HG03565 (cell line): ENCODE data around the gene CCND1.
"Not testable (repeated sequence)": the region's sequence is repeated elsewhere in the genome, so short reads cannot be mapped to it uniquely, and the experiment has no call there.

Experiments
- ATAC-seq: cut with Tn5 transposase; IDR thresholded peaks from one replicate; pipeline ENCODE4 v1.9.1; 2021; ENCODE audit warnings: mild to moderate bottlenecking, moderate library complexity; ENCODE audit not compliant: unreplicated experiment

CCND1 gene

GRCh38 chr11:69617682-69618081, 23.3 kb upstream of the CCND1 start:
- no peak for ATAC-seq

GRCh38 chr11:69618237-69618636, 22.7 kb upstream of the CCND1 start:
- ATAC-seq, result no peak

DNA sequence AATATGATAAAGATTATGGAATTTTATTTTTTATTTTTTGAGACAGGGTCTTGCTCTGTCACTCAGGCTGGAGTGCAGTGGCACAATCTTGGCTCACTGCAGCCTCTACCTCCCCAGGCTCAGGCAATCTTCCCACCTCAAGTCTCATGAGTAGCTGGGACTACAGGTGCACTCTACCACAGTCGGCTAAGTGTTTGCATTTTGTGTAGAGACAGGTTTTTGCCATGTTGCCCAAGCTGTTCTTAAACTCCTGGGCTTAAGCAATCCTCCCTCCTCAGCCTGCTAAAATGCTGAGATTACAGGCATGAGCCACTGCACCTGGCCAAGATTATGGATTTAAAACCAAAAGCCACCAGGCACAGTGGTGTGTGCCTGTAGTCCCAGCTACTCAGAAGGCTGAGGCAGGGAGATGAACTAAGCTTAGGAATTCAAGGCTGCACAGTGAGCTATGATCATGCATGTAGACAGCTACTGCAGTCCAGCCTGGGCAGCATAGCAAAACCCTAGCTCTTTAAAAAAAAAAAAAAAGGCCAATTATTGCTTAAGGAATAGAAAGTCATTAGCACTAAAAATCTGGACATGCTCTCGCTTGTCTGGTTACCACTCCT, 20.2 kb upstream of the CCND1 start:
- ATAC-seq, result no peak

GRCh38 chr11:69622097-69622681, 18.8 kb upstream of the CCND1 start:
- ATAC-seq, result not testable (repeated sequence)

DNA sequence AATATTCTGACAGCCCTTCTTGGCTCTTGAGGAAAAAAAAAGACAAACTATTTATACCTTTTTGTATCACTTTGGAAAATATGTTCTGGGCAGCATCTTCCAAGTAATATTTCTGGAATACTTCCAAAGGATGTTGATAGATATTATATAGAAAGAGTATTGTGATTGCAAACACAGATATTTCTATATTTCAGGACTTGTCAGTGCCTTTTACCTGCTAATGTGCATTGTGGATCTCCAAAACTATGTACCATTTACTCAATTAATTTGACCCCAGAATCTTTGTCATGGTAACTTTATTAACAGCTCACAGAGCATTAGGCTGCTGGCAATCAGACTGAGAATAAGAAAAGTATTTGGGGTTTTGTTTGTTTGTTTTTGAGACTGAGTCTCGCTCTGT, 16.7 kb upstream of the CCND1 start:
- no peak for ATAC-seq

DNA sequence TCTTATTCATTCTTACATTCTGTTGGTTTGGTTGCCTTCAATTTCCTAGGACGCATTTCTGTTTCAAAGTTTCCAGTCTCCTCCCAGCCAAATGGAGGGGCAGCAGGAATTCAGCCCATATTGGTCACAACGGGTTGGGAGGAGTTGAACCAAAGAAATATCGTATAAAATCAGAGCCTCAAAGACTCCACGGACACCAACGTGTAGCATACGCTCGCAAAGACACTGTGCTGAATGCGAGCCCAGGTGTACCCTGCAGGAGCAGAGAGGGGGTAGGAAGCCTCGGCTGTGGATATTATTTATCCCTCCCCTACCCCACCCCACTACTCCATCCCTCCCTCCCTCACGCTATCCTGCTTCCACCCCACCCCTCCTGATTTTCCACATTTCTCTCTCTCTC, 15.5 kb upstream of the CCND1 start:
- no peak for ATAC-seq

DNA sequence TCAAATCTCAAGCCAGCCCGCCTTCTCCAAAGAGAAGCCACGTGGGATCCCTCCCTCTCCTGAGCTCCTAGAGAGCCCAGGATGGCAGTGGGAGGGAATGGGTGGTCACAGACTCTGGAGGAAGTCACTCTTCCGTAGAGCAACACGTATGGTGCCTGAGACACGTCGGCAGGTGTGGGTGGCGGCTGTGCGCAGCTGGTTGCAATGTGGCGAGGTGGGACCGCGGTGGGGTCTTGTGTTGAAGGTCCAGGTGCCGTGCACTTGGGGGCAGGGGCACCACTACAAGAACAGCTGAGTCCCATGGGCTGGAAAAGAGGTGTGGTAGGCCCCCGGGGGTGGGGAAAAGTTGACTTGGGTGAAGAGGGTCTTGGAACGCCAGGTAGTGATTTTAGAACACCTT, 13.4 kb upstream of the CCND1 start:
- ATAC-seq, result no peak

- no peak for ATAC-seq
Observed at GRCh38 chr11:69630017-69630416, 10.9 kb upstream of the CCND1 start.

DNA sequence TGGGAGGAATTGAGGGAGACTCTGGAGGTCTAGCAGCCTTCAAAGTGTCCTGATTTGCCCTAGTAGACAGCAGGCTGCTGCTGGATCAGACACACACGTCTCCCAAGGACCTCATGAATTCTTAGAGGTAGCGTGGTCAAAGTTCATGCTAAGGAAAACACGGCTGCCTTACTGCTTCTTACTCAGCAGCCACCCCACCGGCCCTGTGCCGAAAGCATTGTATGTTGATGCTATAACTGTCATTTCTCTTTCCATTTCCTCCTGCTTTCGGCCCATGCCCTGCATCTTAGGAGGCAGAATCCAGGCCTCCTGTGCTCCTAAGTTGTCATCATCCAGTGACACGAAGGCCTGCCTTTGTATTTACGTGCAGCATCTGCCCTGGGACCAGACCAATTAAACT, 10.5 kb upstream of the CCND1 start:
- ATAC-seq, result no peak

GRCh38 chr11:69632900-69633299, 8.1 kb upstream of the CCND1 start:
- no peak for ATAC-seq

DNA sequence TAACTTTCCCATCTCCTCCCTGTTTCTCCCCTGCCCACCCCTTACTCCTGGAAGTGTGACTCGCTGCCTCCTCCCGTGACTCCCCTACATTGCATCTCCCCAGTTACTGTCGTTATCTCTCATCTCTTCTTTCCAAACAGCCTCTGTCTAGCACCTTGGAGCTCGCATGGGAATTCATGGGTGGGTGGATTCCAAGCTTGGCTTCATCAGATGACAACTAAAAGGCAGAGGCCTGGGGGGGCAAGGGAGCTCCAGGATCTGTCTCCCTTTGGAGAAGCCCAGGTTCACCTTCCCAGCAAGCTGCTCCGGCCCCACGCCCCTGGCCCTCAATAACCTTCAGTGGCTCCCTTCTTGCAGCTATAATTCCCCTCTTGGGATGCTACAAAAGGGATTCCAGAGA, 6.9 kb upstream of the CCND1 start:
- no peak for ATAC-seq

GRCh38 chr11:69634590-69634989, 6.4 kb upstream of the CCND1 start:
- ATAC-seq, result no peak

- no peak for ATAC-seq
Observed at GRCh38 chr11:69635195-69635594, 5.8 kb upstream of the CCND1 start.

DNA sequence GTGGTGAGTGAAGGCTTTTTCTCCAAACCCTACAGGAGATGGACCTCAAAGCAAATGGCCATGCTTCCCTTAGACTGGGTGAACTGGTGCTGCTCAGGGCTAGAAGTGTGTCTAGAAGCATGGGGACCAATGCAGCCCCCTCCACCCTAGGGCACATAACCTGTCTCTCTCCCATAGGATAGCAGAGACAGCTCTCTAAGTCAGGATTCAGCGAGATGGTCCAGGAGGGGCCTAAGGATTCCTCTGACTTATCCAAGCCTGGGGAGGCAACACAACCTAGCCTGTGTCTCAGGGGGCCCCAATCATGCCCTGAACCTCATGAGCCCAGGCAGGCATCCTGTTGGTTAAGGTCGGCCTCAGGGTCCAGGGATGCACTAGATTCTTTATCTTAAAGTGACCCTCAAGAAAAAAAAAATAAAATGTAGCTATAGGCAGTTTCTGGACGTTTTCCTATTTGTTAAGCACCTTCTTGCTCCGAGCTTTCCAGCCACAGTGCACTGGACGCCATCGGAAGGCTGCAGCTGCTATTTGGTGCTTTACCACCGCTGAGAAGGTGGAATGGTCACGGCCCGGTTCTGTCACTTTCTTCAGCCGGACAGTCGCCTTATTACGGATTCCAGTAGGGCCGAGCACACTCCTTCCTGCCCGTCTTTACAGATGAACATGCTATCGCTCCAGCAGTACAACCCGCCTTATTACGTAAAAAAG, 5.0 kb upstream of the CCND1 start:
- no peak for ATAC-seq

DNA sequence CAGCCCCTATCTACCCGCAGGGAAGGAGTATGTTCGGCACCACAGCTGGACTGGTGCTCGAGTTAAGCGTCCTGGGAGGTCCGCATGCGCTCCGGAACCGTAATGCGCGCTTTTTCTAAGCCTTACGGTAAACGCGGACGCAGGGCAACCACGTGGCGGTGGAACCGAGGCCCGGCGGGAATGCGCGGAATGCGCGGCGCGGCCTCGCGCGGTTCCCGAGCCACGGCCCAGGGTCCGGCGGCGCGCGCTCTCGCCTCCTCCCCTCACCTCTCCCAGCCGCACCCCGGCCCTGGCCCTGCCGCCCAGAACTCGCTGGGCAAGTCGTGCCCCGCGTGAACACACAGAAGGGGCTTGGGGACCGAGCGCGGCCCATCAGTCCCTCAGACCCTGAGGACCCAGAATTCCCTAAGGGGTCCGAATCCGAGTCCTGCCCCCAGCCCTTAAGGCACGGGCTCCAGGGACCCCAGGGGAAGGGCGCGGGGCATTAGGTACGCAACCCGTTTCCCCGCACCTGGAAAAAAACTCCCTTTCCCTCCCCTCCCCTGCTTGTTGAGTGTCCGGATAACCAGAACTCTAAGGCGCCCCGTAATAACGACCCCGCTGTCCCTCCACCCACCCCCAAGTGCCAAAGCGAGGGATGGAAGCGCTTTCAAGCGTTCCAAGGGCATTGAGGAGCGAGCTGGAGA, 4.3 kb upstream of the CCND1 start:
- ATAC-seq, result no peak

DNA sequence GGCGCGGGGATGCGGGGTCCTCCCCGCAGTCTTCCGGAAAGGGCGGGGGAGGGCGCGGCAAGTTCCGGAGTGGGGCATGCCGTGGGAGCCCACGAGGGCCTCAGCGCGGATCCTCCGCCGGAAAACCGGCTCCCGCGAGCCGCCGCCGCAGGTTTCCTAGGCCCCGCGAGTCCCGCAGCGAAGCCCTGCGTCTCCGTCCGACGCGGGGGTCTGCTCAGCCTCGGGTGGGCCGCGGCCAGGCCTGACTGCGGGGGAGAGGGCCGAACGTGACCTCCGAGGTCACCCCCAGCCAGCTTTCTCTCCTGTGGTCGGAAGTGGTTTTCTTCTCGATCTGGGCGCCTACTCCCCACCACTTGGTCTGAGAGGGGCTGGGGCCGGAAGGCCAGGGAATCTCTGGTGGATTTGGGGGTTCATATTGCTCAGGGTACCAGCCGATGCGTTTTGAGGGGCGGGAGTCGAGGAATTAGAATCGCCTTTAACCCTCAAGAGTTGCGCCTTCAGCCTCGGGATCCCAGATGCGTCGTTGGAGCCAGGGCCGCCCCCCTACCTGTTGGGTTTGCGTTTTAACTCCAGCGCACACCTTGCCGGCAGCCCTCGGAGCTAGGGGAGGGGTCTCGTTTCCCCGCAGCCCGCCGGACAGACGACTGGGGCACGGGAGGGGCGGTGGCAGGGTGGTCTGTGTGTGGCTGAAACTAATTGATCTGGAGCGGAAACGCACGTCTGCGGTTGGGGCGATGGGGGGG, 3.6 kb upstream of the CCND1 start:
- ATAC-seq, result no peak

- ATAC-seq, result no peak
Observed at GRCh38 chr11:69637941-69638871, 2.8 kb upstream of the CCND1 start.

- ATAC-seq, result no peak
Observed at GRCh38 chr11:69638941-69639681, 1.8 kb upstream of the CCND1 start.

- ATAC-seq, result no peak
Observed at GRCh38 chr11:69639831-69640230, 1.1 kb upstream of the CCND1 start.
